GM10248 (cell line): ENCODE measurements around the gene MAML2.

Source experiments
- CTCF ChIA-PET: fragments of 300-600 bp; sonication (Branson Sonifier 250); formaldehyde crosslinking; extraction: SDS; loops from one replicate; lab custom pipeline; 2021; ENCODE audit warnings: antibody characterized with exemption; lab: Yijun Ruan, JAX
- POLR2A ChIA-PET: fragments of 350-650 bp; sonication (Branson Sonifier 250); formaldehyde crosslinking; extraction: SDS; loops from one replicate; lab custom pipeline; 2020; ENCODE audit warnings: antibody characterized with exemption; lab: Yijun Ruan, JAX
- DNase-seq: peaks from one replicate; pipeline ENCODE4 v3.0.0; 2012; ENCODE audit errors: extremely low spot score
- CTCF ChIP-seq: IDR thresholded peaks from 2 replicates; pipeline ENCODE4 v1.5.1; 2012; ENCODE audit warnings: mild to moderate bottlenecking, low read depth; ENCODE audit errors: extremely low read depth, missing control alignments, control extremely low read depth

MAML2 gene

GRCh38 chr11:96254854-96255253 is 88.1 kb downstream of the MAML2 start:
- ChIA-PET POLR2A (interaction anchor here (0.7 kb wide), 1 partner anchor 464 kb away, joined by 3 read pairs; the partner anchor contains the start of gene CEP57), CTCF (interaction anchor here (0.7 to 3.4 kb wide), 12 partner anchors 9 to 144 kb away, joined by 3 to 17 read pairs (median 4); partner anchors contain the start of gene MAML2)
- TF ChIP-seq CTCF, result no peak
- no peak for DNase-seq

- POLR2A ChIA-PET, result interaction anchor here (0.7 kb wide), 1 partner anchor 464 kb away, joined by 3 read pairs; the partner anchor contains the start of gene CEP57
- CTCF ChIA-PET, result interaction anchor here (1.1 to 3.4 kb wide), 6 partner anchors 10 to 201 kb away, joined by 3 to 17 read pairs (median 4); partner anchors contain the start of gene MAML2
- no peak for TF ChIP-seq CTCF
- DNase-seq, result peak; percentile 51
These were observed 88.9 kb downstream of the MAML2 start for GRCh38 chr11:96254087-96254486.

GRCh38 chr11:96246718-96247552 is 96.1 kb downstream of the MAML2 start:
- no peak for TF ChIP-seq CTCF
- CTCF ChIA-PET, result no interaction called here
- no peak for DNase-seq
- POLR2A ChIA-PET, result no interaction called here

GRCh38 chr11:96242971-96243647 is 99.9 kb downstream of the MAML2 start:
- ChIA-PET CTCF (interaction anchor here (1.0 to 3.3 kb wide), 9 partner anchors 13 to 188 kb away, joined by 3 to 23 read pairs (median 5); partner anchors contain the start of gene MAML2), POLR2A (interaction anchor here (0.7 kb wide), 3 partner anchors 32 to 146 kb away, joined by 3 to 5 read pairs (median 4); no protein-coding TSS in a partner anchor)
- DNase-seq, result peak; percentile 85
- TF ChIP-seq CTCF, result no peak

- DNase-seq, result no peak
- ChIA-PET CTCF (interaction anchor here (1.1 to 3.3 kb wide), 4 partner anchors 16 to 101 kb away, joined by 3 to 23 read pairs (median 6); partner anchors contain the start of gene MAML2), POLR2A (no interaction called here)
- no peak for TF ChIP-seq CTCF
These were observed 100.7 kb downstream of the MAML2 start for GRCh38 chr11:96242191-96242847.
